Psoas muscle (tissue), 8 donors: Measurements from ENCODE around the gene OR4D10. TPM values are rescaled to one million over a fixed set of nuclear protein-coding genes. Genes with fewer than 3 reads are reported as not detected.
"Not testable (repeated sequence)": the region's sequence is repeated elsewhere in the genome, so short reads cannot be mapped to it uniquely, and the experiment has no call there.

Experiments used
- ATAC-seq, 4 donors: fragments of 200-7000 bp; cut with Tn5 transposase; one replicate each; pipeline ENCODE4 v1.9.1; 2020; ENCODE audit warnings: moderate library complexity in 3 of 4, mild to moderate bottlenecking in 2 of 4
- DNase-seq, 2 donors: peaks; one replicate each; pipeline ENCODE4 v3.0.0-alpha.2; 2020
- H3K27ac ChIP-seq: fragments of 200-600 bp; one replicate; pipeline ENCODE4 v1.8.0; 2022
- H3K27me3 ChIP-seq, 3 donors: fragments of 200-600 bp in 1 of 3; one replicate each; pipeline versions ENCODE4 v1.6.1 to v1.8.0; 2013 to 2022; ENCODE audit warnings: low read length in 2 of 3, mild to moderate bottlenecking in 2 of 3, moderate library complexity in 1 of 3; ENCODE audit not compliant: insufficient read depth in 3 of 3
- H3K36me3 ChIP-seq, 2 donors: fragments of 200-600 bp in 1 of 2; one replicate each; pipeline versions ENCODE4 v1.6.1 to v1.8.0; 2013 to 2022; ENCODE audit warnings: low read depth in 1 of 2, mild to moderate bottlenecking in 1 of 2, moderate library complexity in 1 of 2; ENCODE audit not compliant: insufficient read depth in 1 of 2
- H3K4me1 ChIP-seq: fragments of 200-600 bp; one replicate; pipeline ENCODE4 v1.8.0; 2022
- H3K4me3 ChIP-seq: fragments of 200-600 bp; one replicate; pipeline ENCODE4 v1.8.0; 2022; ENCODE audit warnings: mild to moderate bottlenecking
- H3K9me3 ChIP-seq: fragments of 200-600 bp; one replicate; pipeline ENCODE4 v1.8.0; 2022
- CTCF ChIP-seq: fragments of 200-600 bp; IDR thresholded peaks from one replicate; pipeline ENCODE4 v1.8.0; 2022; ENCODE audit warnings: antibody characterized with exemption
- WGBS, 3 donors: extraction: QIAGEN DNeasy Blood & Tissue Kit; methylation state at CpG; one replicate each; pipeline versions ENCODE4 v1.1.6 to v1.1.7; 2013; 5-methylcytosine and 5-hydroxymethylcytosine counted together
- intact Hi-C, 2 donors: fragments of 100-400 bp; cut with DNase I; formaldehyde crosslinking; loops; one replicate each; pipeline versions ENCODE4 v1.11.0 to v1.14.2; 2022
- polyA plus RNA-seq, 3 donors: library from polyadenylated mRNA; stranded (reverse); fragments of 200-250 nt; gene quantifications; one replicate each; pipeline ENCODE4 v1.2.3, GENCODE V29; 2013
- total RNA-seq, 4 donors: library from RNA; stranded (reverse); fragmentation: NEBNext Ultra II Directional in 2 of 4; extraction: Animal tissue kit (Norgen Biotek cat#: 25700) in 2 of 4; gene quantifications; one replicate each; pipeline versions ENCODE4 v1.2.1 to v1.2.4, GENCODE V29; 2021 to 2023
- donor health status: healthy with polysubstance abuse.
- donor health status: DM: no; HTN: no; CAD: no; lungs with moderate emphysema.
- donor health status: Bipolar disorder and iron deficiency.
- donor health status: healthy.
- donor health status: DM: yes; HTN: yes; CAD: no.
- donor health status: DM: no; HTN: no; CAD: no.
- donor health status: DM: no; HTN: no; CAD: no.
- donor health status: DM: yes; HTN: yes; CAD: no.

OR4D10 gene
- total and polyA plus RNA-seq, 7 donors: not detected

- Histone ChIP-seq H3K4me1 (no peaks in the 10 kb centered on the region), H3K4me3 (no peak overlapping the region), H3K36me3 (no peaks in the 10 kb centered on the region), H3K9me3 (no peaks in the 10 kb centered on the region), H3K27me3 (no peaks in the 10 kb centered on the region), H3K27ac (no peak overlapping the region)
- ATAC-seq: no peak
- TF ChIP-seq CTCF: no peak
- no peak for DNase-seq
- intact Hi-C loops: loop anchor here in 1 of 2 donors (10.0 kb wide), 1 partner anchor 252 kb away; the partner anchor contains the start of gene DTX4
Measured at GRCh38 chr11:59427068-59427382, 46.1 kb upstream of the OR4D10 start.

- no peak for ATAC-seq
- peak; percentile 45 for TF ChIP-seq CTCF
- Histone ChIP-seq H3K27me3 (no peaks in the 10 kb centered on the region), H3K4me3 (no peak overlapping the region), H3K36me3 (no peaks in the 10 kb centered on the region), H3K9me3 (no peaks in the 10 kb centered on the region), H3K27ac (no peak overlapping the region), H3K4me1 (no peaks in the 10 kb centered on the region)
- DNase-seq: no peak
- intact Hi-C loops: loop anchor here in 1 of 2 donors (10.0 kb wide), 1 partner anchor 255 kb away; the partner anchor contains the start of gene DTX4
- 59 to 61% (median 61%) methylated on average over 4 of the region's 4 CpGs for WGBS, 3 donors
Measured at GRCh38 chr11:59429924-59430516, 43.1 kb upstream of the OR4D10 start.

GRCh38 chr11:59436169-59436568 lies 36.9 kb upstream of the OR4D10 start, which contains the start of gene OR5A1:
Gene OR5A1, plus strand, starts transcription at chr11:59436469. Its CDS starts 6,700 bp downstream, at chr11:59443169.
- WGBS, 3 donors: 49 to 62% (median 60%) methylated on average over 3 of the region's 3 CpGs
- Histone ChIP-seq H3K36me3 (no peaks in the 10 kb centered on the region), H3K4me1 (no peaks in the 10 kb centered on the region), H3K9me3 (no peaks in the 10 kb centered on the region), H3K27ac (no peak within 1 kb of the TSS), H3K4me3 (no peak within 1 kb of the TSS), H3K27me3 (no peaks in the 10 kb centered on the region)
- intact Hi-C loops: no loop called here
- TF ChIP-seq CTCF: no peak
- no peak for DNase-seq
- no peak for ATAC-seq

- no peaks in the 10 kb centered on the region for H3K36me3 ChIP-seq
- no peaks in the 10 kb centered on the region for H3K9me3 ChIP-seq
- no peak overlapping the region for H3K4me3 ChIP-seq
- no peak for DNase-seq
- H3K27ac ChIP-seq: no peak overlapping the region
- H3K27me3 ChIP-seq: no peaks in the 10 kb centered on the region
- H3K4me1 ChIP-seq: no peaks in the 10 kb centered on the region
- no peak for TF ChIP-seq CTCF
- intact Hi-C loops: no loop called here
- ATAC-seq: no peak
- 60 to 67% (median 64%) methylated on average over 7 of the region's 7 CpGs for WGBS, 3 donors
Measured at GRCh38 chr11:59437770-59438169, 35.3 kb upstream of the OR4D10 start.

GRCh38 chr11:59445624-59446023 lies 27.5 kb upstream of the OR4D10 start:
- H3K36me3 ChIP-seq, H3K27me3 ChIP-seq, H3K4me1 ChIP-seq, H3K9me3 ChIP-seq, intact Hi-C loops, DNase-seq, H3K27ac ChIP-seq, ATAC-seq, H3K4me3 ChIP-seq: not testable (repeated sequence)
- 63 to 69% (median 68%) methylated on average over 1 of the region's 1 CpG for WGBS, 3 donors
